Heart right ventricle (tissue), 16 donors: Measurements from ENCODE around the gene CDK2AP2. TPM values are rescaled to one million over a fixed set of nuclear protein-coding genes. Genes with fewer than 3 reads are reported as not detected.

ENCODE experiments used
- ATAC-seq, 8 donors: fragments of 200-7000 bp; cut with Tn5 transposase; one replicate each; pipeline ENCODE4 v1.9.1; 2020; ENCODE audit warnings: mild to moderate bottlenecking in 8 of 8, moderate library complexity in 8 of 8, moderate number of reproducible peaks in 1 of 8
- DNase-seq, 2 donors: peaks; one replicate each; pipeline ENCODE4 v3.0.0-alpha.2; 2020
- H3K27ac ChIP-seq, 10 donors: fragments of 200-600 bp; sonication (generic) in 2 of 10; one replicate each; pipeline versions ENCODE4 v1.5.0 to v1.8.0; 2020 to 2022; ENCODE audit warnings: mild to moderate bottlenecking in 3 of 10
- H3K27me3 ChIP-seq, 7 donors: fragments of 200-600 bp; one replicate each; pipeline ENCODE4 v1.8.0; 2021 to 2022; ENCODE audit warnings: mild to moderate bottlenecking in 2 of 7
- H3K36me3 ChIP-seq, 9 donors: fragments of 200-600 bp; sonication (generic) in 1 of 9; one replicate each; pipeline versions ENCODE4 v1.5.0 to v1.8.0; 2020 to 2022; ENCODE audit warnings: mild to moderate bottlenecking in 2 of 9
- H3K4me1 ChIP-seq, 9 donors: fragments of 200-600 bp; sonication (generic) in 1 of 9; one replicate each; pipeline versions ENCODE4 v1.5.0 to v1.8.0; 2020 to 2022; ENCODE audit warnings: mild to moderate bottlenecking in 4 of 9
- H3K4me3 ChIP-seq, 10 donors: fragments of 200-600 bp; sonication (generic) in 2 of 10; one replicate each; pipeline versions ENCODE4 v1.5.0 to v1.8.0; 2020 to 2022; ENCODE audit warnings: mild to moderate bottlenecking in 7 of 10, moderate library complexity in 2 of 10
- H3K9me3 ChIP-seq, 11 donors: fragments of 200-600 bp in 10 of 11; sonication (generic) in 2 of 11; one replicate each; pipeline versions ENCODE4 v1.5.0 to v1.8.0; 2013 to 2022; ENCODE audit warnings: mild to moderate bottlenecking in 2 of 11, control low read depth in 1 of 11, moderate library complexity in 1 of 11
- WGBS, 2 donors: extraction: QIAGEN DNeasy Blood & Tissue Kit; methylation state at CpG; one replicate each; pipeline ENCODE4 v1.1.7; 2013; ENCODE audit warnings: inconsistent platforms in 1 of 2; 5-methylcytosine and 5-hydroxymethylcytosine counted together
- intact Hi-C, 10 donors: fragments of 100-400 bp; cut with DNase I; formaldehyde crosslinking; loops; one replicate each; pipeline versions ENCODE4 v1.11.1 to v1.14.2; 2022
- polyA plus RNA-seq, 2 donors: library from polyadenylated mRNA; stranded (reverse); fragments of 200-250 nt; gene quantifications; one replicate each; pipeline ENCODE4 v1.2.3, GENCODE V29; 2013
- total RNA-seq, 10 donors: library from RNA; stranded (reverse); fragmentation: NEBNext Ultra II Directional in 3 of 10; extraction: Animal tissue kit (Norgen Biotek cat#: 25700) in 3 of 10; gene quantifications; one replicate each; pipeline versions ENCODE4 v1.2.1 to v1.2.4, GENCODE V29; 2021 to 2023
- TF ChIP-seq, protein P1 (sequence below), 9 donors: fragments of 200-600 bp; sonication (generic) in 2 of 9; IDR thresholded peaks; one replicate each; pipeline versions ENCODE4 v1.5.0 to v1.8.0; 2021 to 2022; ENCODE audit warnings: antibody characterized with exemption in 9 of 9, mild to moderate bottlenecking in 5 of 9, moderate library complexity in 1 of 9
- donor health status: Arrhythmogenic right ventricular cardiomyopathy.
- donor health status: ischemic (EF 13 %, LVEDD 7.1; RV severe dilation, severe dysfunction).
- donor health status: healthy with polysubstance abuse.
- donor health status: DM: no; HTN: yes; CAD: no.
- donor health status: DM: no; HTN: no; CAD: no.
- donor health status: ischemic (EF 25% LVEDD 6.9; RV normal size, moderate dysfunction).
- donor health status: ischemic (EF 25% LVEDD 5.7; RV mildly dilated, moderate dysfunction).
- donor health status: healthy.
- donor health status: DM: yes; HTN: yes; CAD: no.
- donor health status: Ischemic cardiomyopathy.
- donor health status: ischemic (EF 35%, LVEDD 5.7; RV mildly dilated, moderate dysfunction).
- donor health status: nonischemic (EF 11% LVEDD 7.7; RV severe dilation, severe dysfunction).
- donor health status: DM: yes; HTN: yes; CAD: no.
- donor health status: PGD.
- donor health status: ischemic (EF 29% LVEDD 5.4; RV normal size, mild dysfunction).
- donor health status: nonischemic (EF 23%, LVEDD 6.1; RV moderate dilation, normal function).

The CDK2AP2 gene
- total and polyA plus RNA-seq, 12 donors = 29.3 to 602 (median 57.2) TPM

DNA sequence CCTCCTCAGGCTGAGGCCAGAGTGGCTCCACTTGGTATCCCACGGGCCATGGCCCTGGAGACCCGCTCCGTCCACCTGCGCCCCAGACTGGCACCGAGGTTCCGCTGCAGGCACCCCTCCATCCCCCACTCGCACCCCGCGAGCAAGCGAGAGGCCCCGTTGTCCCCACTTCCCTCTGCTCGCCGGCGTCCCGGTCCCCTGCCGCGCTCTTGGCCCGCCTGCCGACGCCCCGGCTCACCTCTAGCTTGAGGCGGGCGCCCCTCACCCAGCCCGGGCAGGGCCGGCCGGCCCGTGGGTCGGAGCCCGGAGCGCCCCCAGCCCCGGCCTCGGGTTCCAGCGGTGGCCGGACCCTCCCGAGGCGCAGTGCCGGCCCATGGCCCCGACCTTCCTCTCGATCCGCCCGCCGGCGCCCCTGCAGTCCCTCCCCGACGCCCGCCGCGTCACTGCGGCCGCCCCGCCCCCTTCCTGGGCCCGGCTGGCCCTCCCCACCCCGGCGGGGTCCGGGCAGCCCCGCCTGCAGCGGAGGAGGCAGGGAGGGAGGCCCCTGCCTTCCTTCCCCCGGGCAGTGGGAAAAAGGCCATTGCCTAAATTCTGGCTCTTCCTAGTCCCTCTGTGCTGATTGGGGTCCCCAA lies 2.9 kb downstream of the CDK2AP2 start, which contains the start of gene PITPNM1:
Gene PITPNM1 (minus strand): TSS at position 414 of the 632 bp plus-strand sequence. CDS start 1,183 bp downstream, outside the sequence.
- DNase-seq (peak; percentile 78 to 87), ATAC-seq (peak; percentile 49 to 70 (median 58))
- intact Hi-C loops = loop anchor here in 6 of 10 donors (1.0 to 10.0 kb wide), 10 partner anchors 36 to 153 kb away; partner anchors contain the start of genes PPP1CA (in 4 of the 6), TBC1D10C (in 4 of the 6), TMEM134 (in 3 of the 6) and GSTP1 (in 2 of the 6)
- Histone ChIP-seq H3K9me3 (no peaks in the 10 kb centered on the region), H3K36me3 (peaks cover 0 to 37% (median 8%) of the 10 kb centered on the region in 9 donors), H3K27me3 (no peaks in the 10 kb centered on the region), H3K4me1 (peaks cover 17 to 53% (median 42%) of the 10 kb centered on the region in 9 donors), H3K27ac (peak within 1 kb of the TSS; percentile 82 to 100 (median 98)), H3K4me3 (peak within 1 kb of the TSS; percentile 60 to 96 (median 78))
- TF ChIP-seq, protein P1, sequence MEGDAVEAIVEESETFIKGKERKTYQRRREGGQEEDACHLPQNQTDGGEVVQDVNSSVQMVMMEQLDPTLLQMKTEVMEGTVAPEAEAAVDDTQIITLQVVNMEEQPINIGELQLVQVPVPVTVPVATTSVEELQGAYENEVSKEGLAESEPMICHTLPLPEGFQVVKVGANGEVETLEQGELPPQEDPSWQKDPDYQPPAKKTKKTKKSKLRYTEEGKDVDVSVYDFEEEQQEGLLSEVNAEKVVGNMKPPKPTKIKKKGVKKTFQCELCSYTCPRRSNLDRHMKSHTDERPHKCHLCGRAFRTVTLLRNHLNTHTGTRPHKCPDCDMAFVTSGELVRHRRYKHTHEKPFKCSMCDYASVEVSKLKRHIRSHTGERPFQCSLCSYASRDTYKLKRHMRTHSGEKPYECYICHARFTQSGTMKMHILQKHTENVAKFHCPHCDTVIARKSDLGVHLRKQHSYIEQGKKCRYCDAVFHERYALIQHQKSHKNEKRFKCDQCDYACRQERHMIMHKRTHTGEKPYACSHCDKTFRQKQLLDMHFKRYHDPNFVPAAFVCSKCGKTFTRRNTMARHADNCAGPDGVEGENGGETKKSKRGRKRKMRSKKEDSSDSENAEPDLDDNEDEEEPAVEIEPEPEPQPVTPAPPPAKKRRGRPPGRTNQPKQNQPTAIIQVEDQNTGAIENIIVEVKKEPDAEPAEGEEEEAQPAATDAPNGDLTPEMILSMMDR (IDR thresholded peaks at IDR 0.05) = no peak
- WGBS, 2 donors = 1 to 2% methylated on average over 46 to 56 of the region's 58 CpGs

DNA sequence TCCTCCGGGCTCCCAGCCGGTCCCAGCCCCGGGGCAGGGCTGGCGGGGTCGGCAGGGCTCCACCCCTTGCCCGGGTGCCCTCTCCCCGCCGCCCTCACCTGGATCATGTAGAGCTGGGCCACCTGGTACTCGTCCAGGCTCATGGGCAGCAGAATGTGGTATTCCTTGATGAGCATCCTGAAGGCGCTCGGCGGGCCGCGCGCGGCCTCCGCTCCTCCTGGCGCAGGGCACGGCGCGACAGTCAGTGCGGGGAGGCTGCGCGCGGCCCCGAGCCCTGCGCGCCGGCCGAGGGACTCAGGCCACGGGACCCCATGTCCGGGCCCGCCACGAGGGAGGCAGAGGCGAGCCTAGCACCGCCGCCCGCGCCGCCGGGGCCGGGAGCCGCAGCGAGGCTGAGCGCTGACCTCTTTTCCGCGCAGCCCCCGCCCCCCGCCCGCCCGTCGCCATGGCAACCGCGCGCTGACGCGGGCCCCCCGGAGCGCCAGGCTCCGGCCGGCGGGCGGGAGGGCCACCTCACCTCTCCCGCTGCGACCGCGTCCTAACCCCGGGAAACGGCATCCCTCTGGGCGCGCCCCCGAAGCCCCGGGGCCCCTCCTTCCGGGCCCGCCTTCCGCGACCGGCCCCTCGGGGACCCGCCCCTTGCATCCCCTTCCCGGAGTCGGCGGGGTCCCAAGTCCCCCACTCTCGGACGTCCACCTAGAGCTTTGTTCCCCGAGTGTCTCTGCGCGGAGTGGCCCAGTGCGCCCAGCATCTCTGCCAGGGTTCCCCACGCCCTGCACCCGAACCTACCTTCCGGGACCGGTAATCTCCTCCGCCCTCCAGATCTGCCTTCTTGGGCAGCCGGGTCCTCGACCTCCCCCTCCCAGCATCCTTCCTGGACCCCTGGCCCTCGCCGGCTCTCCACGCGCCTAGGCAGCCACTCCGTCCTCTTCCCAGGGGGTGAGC lies 3.7 kb downstream of the CDK2AP2 start:
- intact Hi-C loops = loop anchor here in 3 of 10 donors (2.0 to 10.0 kb wide), 3 partner anchors 35 to 109 kb away; partner anchors contain the start of genes GSTP1 (in 1 of the 3), RAD9A (in 1 of the 3) and TMEM134 (in 1 of the 3)
- WGBS, 2 donors = 3 to 4% methylated on average over 89 to 101 of the region's 101 CpGs
- peak; percentile 28 to 44 for DNase-seq

DNA sequence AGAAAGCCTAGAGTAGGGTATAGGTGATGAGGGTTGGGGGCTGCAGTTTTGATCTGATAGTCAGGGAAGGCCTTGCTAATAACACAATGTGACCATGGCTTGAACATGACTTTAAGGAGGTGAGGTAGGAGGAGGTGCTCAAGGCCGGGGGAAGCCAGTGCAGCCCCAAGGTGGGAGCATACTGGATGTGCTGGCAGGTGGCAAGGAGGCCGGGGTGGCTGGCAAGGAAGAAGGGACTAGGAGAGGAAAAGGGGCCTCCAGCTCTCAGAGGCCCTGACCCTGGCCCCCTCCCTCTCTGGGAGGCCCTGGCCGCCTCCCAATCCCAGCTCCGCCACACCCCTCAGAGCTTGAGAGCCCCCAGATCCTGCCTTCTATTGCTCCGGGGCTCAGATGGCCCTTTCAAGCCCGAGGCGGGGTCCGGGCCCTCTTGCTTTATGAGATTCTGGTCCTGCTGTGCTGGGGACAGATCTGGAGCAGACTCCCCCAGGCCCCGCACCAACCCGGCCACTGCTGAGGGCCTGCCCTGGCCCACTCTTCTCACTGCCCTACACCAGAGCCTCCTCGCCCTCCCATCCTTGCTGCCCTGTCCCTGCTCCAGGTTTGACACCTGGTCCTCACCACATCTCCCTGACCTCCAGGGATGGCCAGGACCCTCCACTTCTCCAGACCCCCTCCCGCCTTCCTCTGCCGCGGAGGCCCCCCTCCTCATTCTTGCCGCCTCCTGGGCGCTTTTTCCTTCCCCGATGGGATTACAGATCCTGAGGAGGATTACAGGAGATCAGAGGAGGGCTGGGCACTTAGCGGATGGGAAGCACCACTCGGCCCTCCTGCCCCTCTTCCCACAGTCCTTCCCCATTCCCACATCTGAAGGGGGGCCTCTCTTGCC lies 4.6 kb downstream of the CDK2AP2 start:
- no peaks in the 10 kb centered on the region for H3K27me3 ChIP-seq
- peaks cover 17 to 50% (median 38%) of the 10 kb centered on the region in 9 donors for H3K4me1 ChIP-seq
- H3K4me3 ChIP-seq = peak overlapping the region in 9 of 10 donors; percentile 60 to 96 (median 79)
- WGBS, 2 donors = 81 to 84% methylated on average over 17 to 19 of the region's 19 CpGs
- ATAC-seq = no peak
- intact Hi-C loops = loop anchor here in 3 of 10 donors (2.0 to 10.0 kb wide), 3 partner anchors 35 to 109 kb away; partner anchors contain the start of genes GSTP1 (in 1 of the 3), RAD9A (in 1 of the 3) and TMEM134 (in 1 of the 3)
- DNase-seq = no peak
- TF ChIP-seq, protein P1 (IDR thresholded peaks at IDR 0.05) = no peak
- H3K36me3 ChIP-seq = peaks cover 0 to 53% (median 8%) of the 10 kb centered on the region in 9 donors
- no peaks in the 10 kb centered on the region for H3K9me3 ChIP-seq
- peak overlapping the region in 3 of 10 donors; percentile 5 to 99 (median 98) for H3K27ac ChIP-seq

More for the DNA sequence above, 3.7 kb downstream of the CDK2AP2 start:
- Histone ChIP-seq H3K36me3 (peaks cover 0 to 44% (median 8%) of the 10 kb centered on the region in 9 donors), H3K9me3 (no peaks in the 10 kb centered on the region), H3K4me3 (peak overlapping the region; percentile 60 to 96 (median 78)), H3K27ac (peak overlapping the region; percentile 82 to 100 (median 98)), H3K4me1 (peaks cover 17 to 52% (median 42%) of the 10 kb centered on the region in 9 donors), H3K27me3 (no peaks in the 10 kb centered on the region)
- TF ChIP-seq, protein P1 (IDR thresholded peaks at IDR 0.05) = no peak
- ATAC-seq = no peak
